Endothelial cell of umbilical vein (primary cell): Measurements from ENCODE around the gene ACP3. TPM values are rescaled to one million over a fixed set of nuclear protein-coding genes. Genes with fewer than 3 reads are reported as not detected.

Experiments
- BruUV-seq: library from RNA; stranded (reverse); fragments of 400-500 nt; replicated peaks from 2 replicates; lab custom pipeline; 2021; lab: Mats Ljungman, UMichigan
- CTCF ChIA-PET: fragments of 300-600, 350-600 bp; sonication (Branson Sonifier 250); formaldehyde crosslinking; loops from one replicate; lab custom pipeline; 2021; ENCODE audit warnings: antibody characterized with exemption, inconsistent platforms; lab: Charles Lee
- POLR2A ChIA-PET: fragments of 300-600, 350-600 bp; sonication (Branson Sonifier 250); formaldehyde crosslinking; loops from one replicate; lab custom pipeline; 2021; ENCODE audit warnings: antibody characterized with exemption, inconsistent platforms; lab: Charles Lee
- DNase-seq: peaks from one replicate; pipeline ENCODE4 v3.0.0-alpha.2; 2011; ENCODE audit warnings: low read depth, low spot score
- FAIRE-seq: peaks from 2 replicates; lab custom pipeline; 2011; peaks lifted over from hg19 to GRCh38; lab: Jason Lieb, UNC
- H2AFZ ChIP-seq: 2 replicates; pipeline ENCODE4 v1.6.0; 2012; ENCODE audit warnings: low read depth, low read length, control low read depth, inconsistent platforms
- H3K27ac ChIP-seq: 2 replicates; pipeline ENCODE4 v1.5.1; 2011; ENCODE audit warnings: low read depth, mild to moderate bottlenecking, control low read depth, low read length, moderate library complexity; ENCODE audit not compliant: insufficient read depth
- H3K27me3 ChIP-seq, 2 experiments: 2 replicates each; pipeline versions ENCODE4 v1.6.0 to v1.6.1; 2011; ENCODE audit warnings: low read length in 2 of 2, mixed read lengths in 1 of 2; ENCODE audit not compliant: control insufficient read depth in 2 of 2, insufficient read depth in 2 of 2
- H3K36me3 ChIP-seq, 2 experiments: 2 replicates in 1 of 2; 3 replicates in 1 of 2; pipeline ENCODE4 v1.5.1; 2011; ENCODE audit warnings: low read length in 2 of 2, mild to moderate bottlenecking in 1 of 2, moderate library complexity in 1 of 2; ENCODE audit not compliant: control insufficient read depth in 2 of 2, insufficient read depth in 2 of 2; ENCODE audit errors: extremely low read depth in 1 of 2
- H3K4me1 ChIP-seq: 3 replicates; pipeline ENCODE4 v1.5.1; 2011; ENCODE audit warnings: mild to moderate bottlenecking, low read length; ENCODE audit not compliant: control insufficient read depth, insufficient read depth; ENCODE audit errors: extremely low read depth
- H3K4me2 ChIP-seq: 2 replicates; pipeline ENCODE4 v1.6.1; 2011; ENCODE audit warnings: low read length, control low read depth, mixed read lengths; ENCODE audit not compliant: insufficient read depth
- H3K4me3 ChIP-seq, 3 experiments: fragments of 200-600 bp in 1 of 3; sonication (generic), shearing (Covaris generic) in 1 of 3; replicated peaks in 1 of 3; 2 replicates each; pipeline ENCODE4 v1.5.1; 2011 to 2016; ENCODE audit warnings: control low read depth in 3 of 3, low read length in 3 of 3, mild to moderate bottlenecking in 2 of 3, inconsistent platforms in 1 of 3, low read depth in 1 of 3, moderate library complexity in 1 of 3; ENCODE audit not compliant: insufficient read depth in 1 of 3
- H3K79me2 ChIP-seq: 2 replicates; pipeline ENCODE4 v1.6.0; 2012; ENCODE audit warnings: low read length, inconsistent platforms; ENCODE audit not compliant: control insufficient read depth, insufficient read depth
- H3K9ac ChIP-seq: replicated peaks from 2 replicates; pipeline ENCODE3; 2011; ENCODE audit warnings: low read length, control low read depth; ENCODE audit not compliant: insufficient read depth; ENCODE audit errors: extremely low read depth
- H3K9me1 ChIP-seq: replicated peaks from 3 replicates; pipeline ENCODE4 v1.6.0; 2011; ENCODE audit warnings: mild to moderate bottlenecking, low read length; ENCODE audit not compliant: control insufficient read depth, insufficient read depth; ENCODE audit errors: extremely low read depth
- H3K9me3 ChIP-seq: replicated peaks from 2 replicates; pipeline ENCODE4 v1.5.1; 2012; ENCODE audit warnings: low read length, inconsistent platforms; ENCODE audit not compliant: control insufficient read depth, insufficient read depth
- H4K20me1 ChIP-seq: replicated peaks from 2 replicates; pipeline ENCODE3; 2011; ENCODE audit warnings: mild to moderate bottlenecking, low read length; ENCODE audit not compliant: control insufficient read depth, insufficient read depth; ENCODE audit errors: extremely low read depth
- CTCF ChIP-seq, 2 donors: IDR thresholded peaks; 1 replicate in 1 of 2; 2 replicates in 1 of 2; pipeline ENCODE4 v1.5.1; 2011; ENCODE audit warnings: low read length in 2 of 2, mild to moderate bottlenecking in 2 of 2, moderate library complexity in 2 of 2, control low read depth in 1 of 2, inconsistent platforms in 1 of 2, low read depth in 1 of 2; ENCODE audit not compliant: insufficient read depth in 1 of 2; ENCODE audit errors: extremely low read depth in 1 of 2
- EZH2 ChIP-seq: IDR thresholded peaks from 2 replicates; pipeline ENCODE4 v1.6.1; 2012; ENCODE audit warnings: borderline replicate concordance, low read depth, mild to moderate bottlenecking, moderate library complexity, low read length, inconsistent platforms; ENCODE audit not compliant: severe bottlenecking
- FOS ChIP-seq: IDR thresholded peaks from 2 replicates; pipeline ENCODE4 v1.6.1; 2011; ENCODE audit warnings: mild to moderate bottlenecking, low read length, moderate library complexity, borderline replicate concordance; ENCODE audit not compliant: insufficient read depth
- GATA2 ChIP-seq: IDR thresholded peaks from 2 replicates; pipeline ENCODE4 v1.7.0; 2011; ENCODE audit warnings: low read depth, mild to moderate bottlenecking, moderate library complexity, mixed read lengths, low read length; ENCODE audit not compliant: insufficient read length, insufficient read depth
- JUN ChIP-seq: IDR thresholded peaks from 2 replicates; pipeline ENCODE4 v1.6.1; 2011; ENCODE audit warnings: borderline replicate concordance, low read depth; ENCODE audit not compliant: insufficient read length, insufficient read depth
- MAX ChIP-seq: IDR thresholded peaks from 2 replicates; pipeline ENCODE4 v1.6.1; 2011; ENCODE audit not compliant: insufficient read depth, insufficient read length
- MYC ChIP-seq: IDR thresholded peaks from one replicate; pipeline ENCODE4 v1.6.1; 2011; ENCODE audit warnings: mild to moderate bottlenecking, low read depth, low read length
- POLR2A ChIP-seq: IDR thresholded peaks from 2 replicates; pipeline ENCODE4 v1.6.1; 2012; ENCODE audit warnings: low read depth, mild to moderate bottlenecking, control low read depth, low read length
- POLR2AphosphoS5 ChIP-seq: IDR thresholded peaks from 2 replicates; pipeline ENCODE4 v1.6.1; 2012; ENCODE audit warnings: low read depth, mild to moderate bottlenecking, control low read depth, low read length, moderate library complexity; ENCODE audit not compliant: insufficient read depth
- dilution Hi-C: fragments of 300-500 bp; cut with MboI; formaldehyde crosslinking; loops from one replicate; pipeline ENCODE4 v1.15.0; 2019; ENCODE audit warnings: low sequenced_read_pairs; ENCODE audit not compliant: extremely low pct_ligation_motif_present
- intact Hi-C: fragments of 100-400 bp; cut with micrococcal nuclease; formaldehyde crosslinking; loops from one replicate; pipeline ENCODE4 v1.10.0; 2022
- polyA plus RNA-seq, 4 experiments: library from polyadenylated mRNA; depleted of rRNA in 3 of 4; stranded (reverse) in 3 of 4; unstranded in 1 of 4; fragments of >200 nt; gene quantifications; 2 replicates each; pipeline versions ENCODE4 v1.2.1 to v1.2.3, GENCODE V29; 2011 to 2012; ENCODE audit warnings: missing spikeins in 1 of 4
- total RNA-seq: library from RNA; stranded (reverse); gene quantifications from 2 replicates; pipeline ENCODE4 v1.2.3, GENCODE V29; 2021

ACP3 gene
- total and polyA plus RNA-seq, 2 donors (not counting 3 experiments of a cell fraction or from before 2014, with no cell fraction given): not detected

DNA sequence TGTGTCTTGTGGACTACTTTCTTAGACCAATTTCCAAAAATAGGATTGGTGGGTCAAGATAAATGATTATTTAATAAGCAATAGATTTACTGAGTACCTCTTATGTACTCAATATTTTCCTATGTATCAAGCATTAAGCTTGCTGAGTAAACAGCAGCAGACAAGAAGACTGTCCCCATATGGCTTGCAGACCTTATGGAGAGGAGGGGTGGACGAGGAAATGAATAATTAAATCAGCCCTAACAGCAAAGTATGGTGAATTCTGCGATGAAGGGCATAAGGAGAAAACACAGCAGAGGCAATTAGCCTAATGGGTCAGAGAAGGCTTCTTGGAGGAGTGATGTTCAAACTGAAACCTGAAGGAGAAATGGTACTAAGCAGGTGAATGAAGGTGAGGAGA is 45.1 kb downstream of the ACP3 start:
- no peaks in the 10 kb centered on the region for H3K9me1 ChIP-seq
- no TSS peak for BruUV-seq
- H3K4me1 ChIP-seq: no peaks in the 10 kb centered on the region
- no peak for TF ChIP-seq POLR2AphosphoS5
- TF ChIP-seq MYC: no peak
- TF ChIP-seq POLR2A: no peak
- TF ChIP-seq GATA2: no peak
- TF ChIP-seq EZH2: no peak
- no peak for TF ChIP-seq CTCF (IDR thresholded peaks at IDR 0.05; ENCODE audit: extremely low read depth in 1 of 2, insufficient read depth in 1 of 2, low read depth in 1 of 2, low read length in 2 of 2)
- TF ChIP-seq JUN: no peak
- TF ChIP-seq FOS: no peak
- no peak for TF ChIP-seq MAX
- H3K79me2 ChIP-seq: no peaks in the 10 kb centered on the region
- H2AFZ ChIP-seq: no peak overlapping the region
- no peak overlapping the region for H3K4me2 ChIP-seq
- intact Hi-C loops (no loop called here), dilution Hi-C loops (no loop called here)
- H3K4me3 ChIP-seq: no peak overlapping the region
- H3K36me3 ChIP-seq: no peaks in the 10 kb centered on the region
- H3K27me3 ChIP-seq: peaks cover 9 to 13% of the 10 kb centered on the region in 2 experiments
- DNase-seq (no peak), FAIRE-seq (no peak)
- no peak overlapping the region for H3K27ac ChIP-seq
- POLR2A ChIA-PET: no interaction called here
- H3K9ac ChIP-seq: no peak overlapping the region
- CTCF ChIA-PET: interaction anchor here (1.1 kb wide), 1 partner anchor 101 kb away, joined by 3 read pairs; no protein-coding TSS in a partner anchor
- H3K9me3 ChIP-seq: no peaks in the 10 kb centered on the region
- no peaks in the 10 kb centered on the region for H4K20me1 ChIP-seq
